ENCODE data around the gene STPG2.

Gene STPG2

DNA sequence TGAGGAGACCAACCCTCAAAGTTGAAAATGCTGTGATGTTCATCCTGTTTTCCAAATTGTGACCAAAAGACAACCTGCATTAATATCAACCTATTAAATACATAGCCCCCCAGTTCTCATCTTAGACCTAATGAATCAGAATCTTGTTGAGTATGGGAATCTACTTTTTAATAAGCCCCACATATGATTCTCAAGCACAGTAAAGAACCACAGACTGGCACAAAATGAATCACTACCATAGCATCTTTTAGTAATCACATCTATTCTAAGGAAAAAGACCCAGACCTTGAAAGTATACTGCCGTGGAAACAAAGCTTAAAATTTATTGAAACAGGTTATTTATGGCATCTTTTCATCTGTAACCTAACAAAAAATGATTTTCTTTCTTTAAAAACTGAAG, 152.9 kb downstream of the STPG2 start:
- TF ChIP-seq EZH2 (IDR thresholded peaks at IDR 0.05; ENCODE audit: borderline replicate concordance, low read length) = no peak
- TF ChIP-seq, protein P1, sequence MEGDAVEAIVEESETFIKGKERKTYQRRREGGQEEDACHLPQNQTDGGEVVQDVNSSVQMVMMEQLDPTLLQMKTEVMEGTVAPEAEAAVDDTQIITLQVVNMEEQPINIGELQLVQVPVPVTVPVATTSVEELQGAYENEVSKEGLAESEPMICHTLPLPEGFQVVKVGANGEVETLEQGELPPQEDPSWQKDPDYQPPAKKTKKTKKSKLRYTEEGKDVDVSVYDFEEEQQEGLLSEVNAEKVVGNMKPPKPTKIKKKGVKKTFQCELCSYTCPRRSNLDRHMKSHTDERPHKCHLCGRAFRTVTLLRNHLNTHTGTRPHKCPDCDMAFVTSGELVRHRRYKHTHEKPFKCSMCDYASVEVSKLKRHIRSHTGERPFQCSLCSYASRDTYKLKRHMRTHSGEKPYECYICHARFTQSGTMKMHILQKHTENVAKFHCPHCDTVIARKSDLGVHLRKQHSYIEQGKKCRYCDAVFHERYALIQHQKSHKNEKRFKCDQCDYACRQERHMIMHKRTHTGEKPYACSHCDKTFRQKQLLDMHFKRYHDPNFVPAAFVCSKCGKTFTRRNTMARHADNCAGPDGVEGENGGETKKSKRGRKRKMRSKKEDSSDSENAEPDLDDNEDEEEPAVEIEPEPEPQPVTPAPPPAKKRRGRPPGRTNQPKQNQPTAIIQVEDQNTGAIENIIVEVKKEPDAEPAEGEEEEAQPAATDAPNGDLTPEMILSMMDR (IDR thresholded peaks at IDR 0.05; ENCODE audit: low read length) = no peak
- Histone ChIP-seq H4K20me1 (ENCODE audit: insufficient read depth, low read length) (no peaks in the 10 kb centered on the region), H3K36me3 (ENCODE audit: insufficient read depth, low read length) (no peaks in the 10 kb centered on the region), H3K9ac (ENCODE audit: low read length) (no peak overlapping the region), H3K9me2 (ENCODE audit: low read depth, low read length) (no peaks in the 10 kb centered on the region), H3K27ac (ENCODE audit: low read depth, low read length, poor library complexity, severe bottlenecking) (no peak overlapping the region), H3K4me3 (ENCODE audit: low read depth, low read length, poor library complexity, severe bottlenecking) (no peak overlapping the region), H3K9me3 (ENCODE audit: low read length) (no peaks in the 10 kb centered on the region), H3K27me3 (ENCODE audit: insufficient read depth, low read length) (no peaks in the 10 kb centered on the region), H3K4me1 (ENCODE audit: insufficient read depth, low read length, severe bottlenecking) (no peaks in the 10 kb centered on the region), H2AFZ (ENCODE audit: low read length) (no peak overlapping the region), H3K4me2 (ENCODE audit: low read length) (no peak overlapping the region), H3F3A (ENCODE audit: insufficient read depth, low read length) (no peaks in the 10 kb centered on the region), H3K79me2 (ENCODE audit: insufficient read depth, low read length) (no peaks in the 10 kb centered on the region)

DNA sequence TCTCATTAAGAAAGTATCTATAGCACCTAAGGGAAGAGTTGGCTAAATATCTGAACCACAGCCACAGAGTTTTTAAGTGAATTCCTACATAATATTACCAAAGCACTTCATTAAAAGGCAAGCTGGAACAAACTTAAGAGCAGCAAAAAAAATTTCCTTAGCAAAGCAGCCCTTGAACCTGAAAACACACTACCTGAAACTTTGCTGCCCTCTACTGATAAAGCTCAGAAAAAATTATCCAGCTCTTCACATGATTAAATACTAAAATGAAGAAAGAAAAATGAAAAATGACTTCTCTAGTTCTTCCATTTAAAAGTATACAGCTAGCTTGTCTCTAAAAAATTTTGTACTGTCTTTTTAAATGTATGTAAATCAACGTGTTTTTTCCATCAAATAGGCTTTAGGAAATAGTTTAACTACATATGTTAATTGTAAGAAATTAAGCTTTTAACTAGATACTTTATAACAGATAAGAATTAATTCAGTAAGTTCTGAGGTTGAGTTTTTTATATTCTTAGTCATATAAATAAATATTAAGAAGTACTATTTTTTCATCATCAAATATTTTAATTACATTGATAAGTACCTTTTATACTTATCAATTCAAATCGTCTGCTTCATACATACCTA, 156.1 kb downstream of the STPG2 start:
- Histone ChIP-seq H3K79me2 (ENCODE audit: insufficient read depth, low read length) (no peaks in the 10 kb centered on the region), H3K9ac (ENCODE audit: low read length) (no peak overlapping the region), H3K27ac (ENCODE audit: low read depth, low read length, poor library complexity, severe bottlenecking) (no peak overlapping the region), H3K9me3 (ENCODE audit: low read length) (no peaks in the 10 kb centered on the region), H3K9me2 (ENCODE audit: low read depth, low read length) (no peaks in the 10 kb centered on the region), H3K27me3 (ENCODE audit: insufficient read depth, low read length) (no peaks in the 10 kb centered on the region), H2AFZ (ENCODE audit: low read length) (no peak overlapping the region), H3K4me2 (ENCODE audit: low read length) (no peak overlapping the region), H4K20me1 (ENCODE audit: insufficient read depth, low read length) (no peaks in the 10 kb centered on the region), H3K4me3 (ENCODE audit: low read depth, low read length, poor library complexity, severe bottlenecking) (no peak overlapping the region), H3K4me1 (ENCODE audit: insufficient read depth, low read length, severe bottlenecking) (no peaks in the 10 kb centered on the region), H3F3A (ENCODE audit: insufficient read depth, low read length) (no peaks in the 10 kb centered on the region), H3K36me3 (ENCODE audit: insufficient read depth, low read length) (no peaks in the 10 kb centered on the region)
- TF ChIP-seq EZH2 (IDR thresholded peaks at IDR 0.05; ENCODE audit: borderline replicate concordance, low read length) = no peak
- TF ChIP-seq, protein P1 (IDR thresholded peaks at IDR 0.05; ENCODE audit: low read length) = peak; percentile 69

DNA sequence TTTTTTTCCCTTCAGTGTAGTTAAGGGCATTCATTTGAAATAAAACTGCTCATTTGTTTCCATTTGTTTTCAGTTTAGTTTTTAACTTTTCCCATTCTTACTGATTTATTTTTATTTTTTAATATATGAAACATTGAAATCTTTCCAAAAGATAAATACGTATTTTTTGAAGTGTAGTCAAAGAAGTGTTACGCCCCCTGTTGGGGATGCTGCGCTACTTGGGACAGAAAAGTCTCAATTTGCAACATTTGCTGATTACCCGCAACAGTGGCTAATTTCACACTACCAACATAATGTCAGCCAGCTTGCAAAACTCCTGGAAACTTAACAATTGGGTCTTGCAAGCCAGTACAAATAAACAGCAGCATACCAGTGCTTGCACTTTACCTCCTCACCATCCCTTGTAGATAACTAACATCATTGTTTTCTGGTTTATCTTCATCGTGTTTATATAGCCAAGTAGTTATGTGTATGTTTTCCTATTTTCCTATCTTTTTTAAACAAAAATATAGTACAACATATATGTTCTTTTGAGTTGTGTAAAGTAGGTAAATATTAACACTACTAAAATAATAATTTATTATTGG, 158.6 kb downstream of the STPG2 start:
- Histone ChIP-seq H3K36me3 (ENCODE audit: insufficient read depth, low read length) (no peaks in the 10 kb centered on the region), H3K4me1 (ENCODE audit: insufficient read depth, low read length, severe bottlenecking) (no peaks in the 10 kb centered on the region), H3K4me2 (ENCODE audit: low read length) (no peak overlapping the region), H3K27me3 (ENCODE audit: insufficient read depth, low read length) (no peaks in the 10 kb centered on the region), H3K9ac (ENCODE audit: low read length) (no peak overlapping the region), H3F3A (ENCODE audit: insufficient read depth, low read length) (no peaks in the 10 kb centered on the region), H3K9me3 (ENCODE audit: low read length) (no peaks in the 10 kb centered on the region), H3K9me2 (ENCODE audit: low read depth, low read length) (no peaks in the 10 kb centered on the region), H2AFZ (ENCODE audit: low read length) (no peak overlapping the region), H3K79me2 (ENCODE audit: insufficient read depth, low read length) (no peaks in the 10 kb centered on the region), H3K27ac (ENCODE audit: low read depth, low read length, poor library complexity, severe bottlenecking) (no peak overlapping the region), H3K4me3 (ENCODE audit: low read depth, low read length, poor library complexity, severe bottlenecking) (no peak overlapping the region), H4K20me1 (ENCODE audit: insufficient read depth, low read length) (no peaks in the 10 kb centered on the region)
- TF ChIP-seq EZH2 (IDR thresholded peaks at IDR 0.05; ENCODE audit: borderline replicate concordance, low read length) = no peak
- TF ChIP-seq, protein P1 (IDR thresholded peaks at IDR 0.05; ENCODE audit: low read length) = peak; percentile 52
